ENCODE results near the gene GARIN5A. TPM values are rescaled to one million over a fixed set of nuclear protein-coding genes. Genes with fewer than 3 reads are reported as not detected.

Gene GARIN5A
- total RNA-seq, 2 experiments from 2014 or later, result 0.77 to 0.88 TPM

- Mint-ChIP-seq H3K27me3 (no peaks in the 10 kb centered on the region), H3K36me3 (peaks cover 4% of the 10 kb centered on the region), H3K4me3 (no peak overlapping the region), H3K4me1 (ENCODE audit: low read depth) (peaks cover 9% of the 10 kb centered on the region), H3K27ac (no peak overlapping the region), H3K9me3 (no peaks in the 10 kb centered on the region)
- DNase-seq, result no peak
- intact Hi-C loops (cut with micrococcal nuclease), result no loop called here
- POLR2A ChIA-PET, result no interaction called here
- CTCF ChIA-PET, result no interaction called here
Measured at GRCh38 chr19:50505856-50506611, 29.4 kb upstream of the GARIN5A start.

DNA sequence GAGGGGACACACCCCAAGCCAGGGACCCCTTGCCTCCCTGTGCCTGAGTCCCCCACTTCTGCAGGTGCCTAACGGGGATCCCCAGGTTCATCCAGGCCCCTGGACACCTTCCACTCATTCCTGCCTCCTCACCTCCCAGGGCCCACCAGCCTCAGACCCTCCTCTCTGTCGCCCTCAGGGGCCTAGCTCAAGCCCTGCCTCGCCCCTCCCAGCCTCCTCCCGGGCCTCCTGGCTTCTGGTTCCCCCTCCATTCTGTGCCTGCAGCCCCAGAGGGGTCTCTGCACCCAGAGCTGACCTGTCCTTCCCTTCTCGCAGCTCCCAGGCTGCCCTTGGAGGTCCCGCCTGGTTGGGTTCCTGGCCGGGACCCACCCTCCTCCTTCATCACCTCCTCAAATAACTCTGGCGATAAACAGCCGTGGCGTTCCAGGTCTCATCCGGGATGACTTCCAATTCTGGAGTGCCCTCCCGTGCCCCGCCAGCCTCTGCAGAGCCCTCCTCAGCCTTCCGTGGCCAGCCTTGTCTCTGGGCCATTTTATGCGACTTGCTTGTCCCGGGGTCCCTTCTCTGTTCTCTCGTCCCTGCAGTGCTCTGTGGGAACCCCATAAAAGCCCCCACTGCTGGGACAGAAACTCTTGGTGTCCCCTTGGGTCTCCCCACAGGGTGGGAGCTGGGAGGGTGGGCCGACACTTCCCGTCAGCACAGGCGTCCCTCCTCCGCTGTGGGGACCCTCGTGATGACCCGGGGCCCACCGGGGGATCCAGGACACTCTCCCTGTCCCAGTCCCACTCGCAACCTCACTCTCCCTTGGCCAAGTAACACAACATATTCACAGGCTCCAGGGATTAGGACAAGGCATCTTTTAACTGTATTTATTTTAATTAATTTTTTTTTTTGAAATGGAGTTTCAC is 25.2 kb upstream of the GARIN5A start:
- no peak for DNase-seq
- intact Hi-C loops (cut with micrococcal nuclease), result no loop called here
- Mint-ChIP-seq H3K4me3 (no peak overlapping the region), H3K27me3 (no peaks in the 10 kb centered on the region), H3K9me3 (no peaks in the 10 kb centered on the region), H3K4me1 (ENCODE audit: low read depth) (no peaks in the 10 kb centered on the region), H3K36me3 (peaks cover 1% of the 10 kb centered on the region), H3K27ac (no peak overlapping the region)
- ChIA-PET POLR2A (no interaction called here), CTCF (no interaction called here)

DNA sequence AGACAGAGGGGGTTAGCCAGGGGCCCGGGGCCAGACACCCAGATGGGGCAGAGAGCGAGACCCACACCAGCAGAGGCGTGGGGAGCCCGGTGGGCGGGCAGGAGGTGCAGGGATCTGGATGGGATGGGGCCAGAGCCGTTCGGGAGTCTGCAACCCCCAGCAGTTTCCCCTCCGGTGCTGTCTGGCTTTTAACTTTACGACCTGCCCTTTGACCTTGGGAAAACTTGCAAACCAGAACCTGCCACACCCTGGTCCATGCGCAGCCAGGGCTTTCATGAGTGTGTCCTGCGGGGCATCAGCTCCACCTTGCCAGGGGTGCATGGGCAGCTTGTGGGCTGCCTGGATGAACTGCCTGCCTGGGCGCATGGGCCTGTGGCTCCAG is 24.5 kb upstream of the GARIN5A start:
- CTCF ChIA-PET, result interaction anchor here (1.5 kb wide), 1 partner anchor 15 kb away, joined by 4 read pairs; no protein-coding TSS in a partner anchor
- Mint-ChIP-seq H3K9me3 (no peaks in the 10 kb centered on the region), H3K27me3 (no peaks in the 10 kb centered on the region), H3K27ac (no peak overlapping the region), H3K4me3 (no peak overlapping the region), H3K4me1 (ENCODE audit: low read depth) (no peaks in the 10 kb centered on the region), H3K36me3 (peaks cover 1% of the 10 kb centered on the region)
- POLR2A ChIA-PET, result no interaction called here
- intact Hi-C loops (cut with micrococcal nuclease), result no loop called here
- no peak for DNase-seq

DNA sequence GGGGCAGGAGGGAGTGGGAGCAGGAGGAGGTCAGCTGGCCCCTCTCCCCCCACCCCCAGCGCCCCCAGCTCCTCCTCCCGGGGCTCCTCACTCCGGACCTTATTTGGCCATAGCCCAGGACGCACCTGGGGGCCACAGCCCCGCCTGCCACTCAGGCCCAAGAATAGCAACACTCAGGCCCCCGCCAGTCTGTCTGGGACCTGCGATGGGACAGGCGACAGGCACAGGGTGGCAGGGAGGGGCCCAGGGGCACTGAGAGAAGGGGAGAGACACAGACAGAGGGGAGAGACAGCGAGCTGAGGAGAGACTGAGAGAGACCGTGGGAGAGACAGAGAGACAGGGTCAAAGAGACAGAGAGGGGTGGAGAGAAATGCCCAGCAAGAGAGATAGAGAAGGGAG is 24.1 kb upstream of the GARIN5A start:
- no peaks in the 10 kb centered on the region for H3K4me1 Mint-ChIP-seq (ENCODE audit: low read depth)
- no peaks in the 10 kb centered on the region for H3K9me3 Mint-ChIP-seq
- intact Hi-C loops (cut with micrococcal nuclease), result no loop called here
- H3K27me3 Mint-ChIP-seq, result no peaks in the 10 kb centered on the region
- H3K27ac Mint-ChIP-seq, result no peak overlapping the region
- DNase-seq, result no peak
- no peak overlapping the region for H3K4me3 Mint-ChIP-seq
- ChIA-PET POLR2A (no interaction called here), CTCF (interaction anchor here (1.2 to 1.5 kb wide), 2 partner anchors 14 to 283 kb away, joined by 3 to 4 read pairs; no protein-coding TSS in a partner anchor)
- peaks cover 1% of the 10 kb centered on the region for H3K36me3 Mint-ChIP-seq

DNA sequence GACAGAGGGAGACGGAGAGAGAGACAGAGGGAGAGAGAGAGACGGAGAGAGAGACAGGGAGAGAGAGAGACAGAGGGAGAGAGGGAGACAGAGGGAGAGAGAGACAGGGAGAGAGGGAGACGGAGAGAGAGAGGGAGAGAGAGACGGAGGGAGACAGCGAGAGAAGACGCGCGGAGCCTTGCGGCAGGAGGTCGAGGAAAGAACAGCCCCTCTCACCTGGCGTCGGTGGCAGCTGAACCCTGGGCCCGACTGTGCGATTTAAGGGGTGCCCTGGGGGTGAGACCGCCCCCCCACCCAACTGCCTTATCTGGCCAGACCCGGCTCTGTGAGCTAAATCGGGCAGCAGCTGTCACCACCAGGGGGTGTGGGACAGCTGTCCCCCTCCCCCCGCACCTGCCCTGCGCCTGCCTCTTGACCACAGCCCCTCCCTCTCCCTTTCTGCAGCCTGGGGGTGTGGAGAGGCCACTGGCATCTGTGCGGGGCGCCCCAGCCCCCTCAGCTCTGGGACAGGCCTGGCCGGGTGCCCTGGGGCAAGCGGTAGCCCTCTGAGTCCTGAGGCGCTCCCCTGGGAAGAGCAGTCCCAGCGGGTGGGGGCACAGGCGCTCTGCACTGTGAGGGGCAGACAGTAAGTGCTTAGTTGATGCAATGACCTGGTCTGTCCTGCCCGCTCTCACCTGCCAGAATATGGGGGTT is 23.6 kb upstream of the GARIN5A start:
- no peaks in the 10 kb centered on the region for H3K4me1 Mint-ChIP-seq (ENCODE audit: low read depth)
- H3K27ac Mint-ChIP-seq, result no peak overlapping the region
- H3K27me3 Mint-ChIP-seq, result no peaks in the 10 kb centered on the region
- POLR2A ChIA-PET, result no interaction called here
- intact Hi-C loops (cut with micrococcal nuclease), result no loop called here
- no peaks in the 10 kb centered on the region for H3K9me3 Mint-ChIP-seq
- CTCF ChIA-PET, result interaction anchor here (1.2 to 1.5 kb wide), 2 partner anchors 14 to 284 kb away, joined by 3 to 4 read pairs; no protein-coding TSS in a partner anchor
- no peak overlapping the region for H3K4me3 Mint-ChIP-seq
- DNase-seq, result peak; percentile 23
- peaks cover 1% of the 10 kb centered on the region for H3K36me3 Mint-ChIP-seq

GRCh38 chr19:50498219-50499056 is 21.8 kb upstream of the GARIN5A start:
- Mint-ChIP-seq H3K36me3 (peaks cover 1% of the 10 kb centered on the region), H3K4me3 (no peak overlapping the region), H3K27me3 (no peaks in the 10 kb centered on the region), H3K9me3 (no peaks in the 10 kb centered on the region), H3K4me1 (ENCODE audit: low read depth) (no peaks in the 10 kb centered on the region), H3K27ac (no peak overlapping the region)
- intact Hi-C loops (cut with micrococcal nuclease), result no loop called here
- POLR2A ChIA-PET, result no interaction called here
- DNase-seq, result no peak
- CTCF ChIA-PET, result no interaction called here

DNA sequence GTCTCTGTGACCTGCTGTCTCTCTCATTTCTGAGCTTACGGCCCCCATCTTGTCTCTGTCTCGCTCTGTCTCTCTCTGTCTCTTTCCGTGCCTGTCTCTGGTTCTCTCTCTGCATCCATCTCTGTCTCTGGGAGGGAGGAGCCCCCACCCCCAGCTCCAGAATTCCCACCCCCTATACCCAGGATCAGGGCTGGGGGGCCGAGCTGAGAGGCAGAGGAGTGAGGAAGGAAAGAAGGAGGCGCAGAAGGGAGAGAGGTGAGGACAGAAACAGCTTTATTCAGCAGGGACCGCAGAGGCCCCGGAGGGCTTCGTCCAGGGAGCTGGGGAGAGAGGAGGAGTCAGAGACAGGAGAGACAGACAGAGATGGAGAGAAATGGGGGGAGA is 20.4 kb upstream of the GARIN5A start:
- Mint-ChIP-seq H3K27ac (no peak overlapping the region), H3K4me1 (ENCODE audit: low read depth) (peaks cover 4% of the 10 kb centered on the region), H3K9me3 (no peaks in the 10 kb centered on the region), H3K4me3 (no peak overlapping the region), H3K27me3 (no peaks in the 10 kb centered on the region), H3K36me3 (peaks cover 1% of the 10 kb centered on the region)
- no peak for DNase-seq
- intact Hi-C loops (cut with micrococcal nuclease), result no loop called here
- ChIA-PET CTCF (interaction anchor here (0.5 kb wide), 2 partner anchors 39 to 70 kb away, joined by 3 to 4 read pairs; no protein-coding TSS in a partner anchor), POLR2A (no interaction called here)

GRCh38 chr19:50496189-50497021 is 19.8 kb upstream of the GARIN5A start:
- no peaks in the 10 kb centered on the region for H3K27me3 Mint-ChIP-seq
- intact Hi-C loops (cut with micrococcal nuclease), result no loop called here
- H3K4me3 Mint-ChIP-seq, result no peak overlapping the region
- no peak overlapping the region for H3K27ac Mint-ChIP-seq
- no peaks in the 10 kb centered on the region for H3K9me3 Mint-ChIP-seq
- ChIA-PET POLR2A (interaction anchor here (0.7 kb wide), 1 partner anchor 19 kb away, joined by 3 read pairs; no protein-coding TSS in a partner anchor), CTCF (interaction anchor here (0.5 kb wide), 2 partner anchors 39 to 69 kb away, joined by 3 to 4 read pairs; no protein-coding TSS in a partner anchor)
- no peaks in the 10 kb centered on the region for H3K36me3 Mint-ChIP-seq
- DNase-seq, result no peak
- H3K4me1 Mint-ChIP-seq (ENCODE audit: low read depth), result peaks cover 10% of the 10 kb centered on the region

GRCh38 chr19:50495020-50495531 is 18.4 kb upstream of the GARIN5A start:
- H3K27ac Mint-ChIP-seq, result no peak overlapping the region
- H3K27me3 Mint-ChIP-seq, result no peaks in the 10 kb centered on the region
- intact Hi-C loops (cut with micrococcal nuclease), result no loop called here
- DNase-seq, result no peak
- peaks cover 19% of the 10 kb centered on the region for H3K4me1 Mint-ChIP-seq (ENCODE audit: low read depth)
- H3K36me3 Mint-ChIP-seq, result no peaks in the 10 kb centered on the region
- no peaks in the 10 kb centered on the region for H3K9me3 Mint-ChIP-seq
- no peak overlapping the region for H3K4me3 Mint-ChIP-seq
- POLR2A ChIA-PET, result no interaction called here
- CTCF ChIA-PET, result no interaction called here

DNA sequence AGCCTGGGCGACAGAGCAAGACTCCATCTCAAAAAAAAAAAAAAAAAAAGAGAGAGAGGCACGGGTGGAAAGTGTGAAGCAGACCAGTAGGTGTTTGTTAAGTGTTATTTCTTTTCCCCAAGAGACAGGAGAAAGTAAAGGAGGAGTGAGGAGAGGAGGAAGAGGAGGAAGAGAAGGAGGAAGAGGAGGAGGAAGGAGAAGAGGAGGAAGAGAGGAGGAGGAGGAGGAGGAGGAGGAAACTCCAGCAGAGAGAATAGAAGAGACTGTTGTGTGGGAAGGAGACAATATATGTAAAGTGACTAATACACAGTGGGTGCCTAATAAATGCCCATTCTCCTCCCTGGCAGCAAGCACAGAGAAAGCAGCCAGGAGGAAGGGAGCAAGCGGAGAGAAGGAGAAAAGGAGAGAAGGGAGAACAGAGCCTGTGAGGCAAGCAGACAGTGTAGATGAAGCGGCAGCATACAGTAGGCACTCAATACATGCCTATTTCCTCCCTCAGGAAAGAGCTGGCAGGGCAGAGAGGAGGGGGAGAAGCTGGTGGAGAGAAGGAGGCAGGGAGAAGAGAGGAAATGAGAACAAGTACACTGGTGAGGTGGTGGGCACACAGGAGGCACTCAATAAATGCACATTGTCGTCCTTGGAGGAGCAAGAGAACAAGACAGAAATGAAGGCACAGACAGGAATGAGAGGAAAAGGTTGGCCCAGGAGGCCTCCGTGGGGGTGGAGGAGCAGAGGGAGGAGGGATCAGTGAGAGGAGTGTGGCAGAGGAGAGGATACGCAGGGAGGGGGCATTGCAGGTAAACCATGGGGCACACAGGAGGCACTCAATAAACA is 17.8 kb upstream of the GARIN5A start:
- peaks cover 19% of the 10 kb centered on the region for H3K4me1 Mint-ChIP-seq (ENCODE audit: low read depth)
- POLR2A ChIA-PET, result no interaction called here
- H3K9me3 Mint-ChIP-seq, result no peaks in the 10 kb centered on the region
- intact Hi-C loops (cut with micrococcal nuclease), result no loop called here
- no peak overlapping the region for H3K4me3 Mint-ChIP-seq
- DNase-seq, result no peak
- no peak overlapping the region for H3K27ac Mint-ChIP-seq
- CTCF ChIA-PET, result no interaction called here
- H3K36me3 Mint-ChIP-seq, result no peaks in the 10 kb centered on the region
- H3K27me3 Mint-ChIP-seq, result no peaks in the 10 kb centered on the region
